GM21423 (cell line): Measurements from ENCODE around the gene RBFA.
"Not testable (repeated sequence)": the region's sequence is repeated elsewhere in the genome, so short reads cannot be mapped to it uniquely, and the experiment has no call there.

Experiments
- ATAC-seq: cut with Tn5 transposase; IDR thresholded peaks from one replicate; pipeline ENCODE4 v1.9.1; 2021; ENCODE audit warnings: mild to moderate bottlenecking, moderate library complexity; ENCODE audit not compliant: unreplicated experiment

RBFA gene

GRCh38 chr18:80027719-80028118 is 6.5 kb upstream of the RBFA start:
- ATAC-seq, result not testable (repeated sequence)

GRCh38 chr18:80029690-80030089 is 4.5 kb upstream of the RBFA start:
- no peak for ATAC-seq

DNA sequence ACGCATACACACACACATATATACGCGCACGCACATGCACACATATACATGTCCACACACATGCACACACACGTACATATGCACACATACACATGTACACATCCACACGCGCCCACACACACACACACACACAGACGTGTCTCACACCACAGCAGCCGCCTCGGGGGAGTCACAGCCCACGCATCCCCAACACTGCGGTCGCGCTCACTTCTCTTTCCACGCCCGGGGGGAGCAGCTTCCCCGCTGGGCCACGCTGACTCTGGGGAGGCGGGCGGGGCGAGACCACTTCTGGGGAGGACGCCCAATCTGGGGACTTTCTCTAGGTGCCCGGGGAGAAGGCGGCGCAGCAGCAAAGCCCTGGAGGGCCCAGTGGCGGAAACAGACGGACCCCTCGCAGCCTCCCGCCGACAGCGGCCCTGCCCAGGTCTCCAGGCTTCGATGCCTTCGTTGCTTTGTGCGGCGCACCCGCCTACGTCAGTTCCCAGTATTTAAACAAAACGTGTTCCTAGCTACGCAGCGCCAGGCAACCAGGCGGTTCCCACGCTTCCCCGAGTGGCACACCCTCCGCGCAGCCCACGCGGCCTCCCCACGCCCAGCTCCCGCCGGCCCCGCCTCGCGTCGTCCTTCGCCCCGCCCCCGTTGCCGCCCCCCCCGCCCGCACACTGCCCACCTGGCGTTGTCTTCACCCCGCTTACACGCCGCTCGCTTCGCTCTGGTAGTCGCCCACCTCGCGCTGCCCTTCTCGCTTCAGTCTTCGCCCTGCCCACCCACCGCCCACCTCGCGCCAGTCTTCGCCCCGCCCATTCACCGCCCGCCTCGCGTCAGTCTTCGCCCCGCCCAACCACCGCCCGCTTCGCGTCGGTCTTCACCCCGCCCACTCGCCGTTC is 810 bp upstream of the RBFA start:
- peak; percentile 58 for ATAC-seq

DNA sequence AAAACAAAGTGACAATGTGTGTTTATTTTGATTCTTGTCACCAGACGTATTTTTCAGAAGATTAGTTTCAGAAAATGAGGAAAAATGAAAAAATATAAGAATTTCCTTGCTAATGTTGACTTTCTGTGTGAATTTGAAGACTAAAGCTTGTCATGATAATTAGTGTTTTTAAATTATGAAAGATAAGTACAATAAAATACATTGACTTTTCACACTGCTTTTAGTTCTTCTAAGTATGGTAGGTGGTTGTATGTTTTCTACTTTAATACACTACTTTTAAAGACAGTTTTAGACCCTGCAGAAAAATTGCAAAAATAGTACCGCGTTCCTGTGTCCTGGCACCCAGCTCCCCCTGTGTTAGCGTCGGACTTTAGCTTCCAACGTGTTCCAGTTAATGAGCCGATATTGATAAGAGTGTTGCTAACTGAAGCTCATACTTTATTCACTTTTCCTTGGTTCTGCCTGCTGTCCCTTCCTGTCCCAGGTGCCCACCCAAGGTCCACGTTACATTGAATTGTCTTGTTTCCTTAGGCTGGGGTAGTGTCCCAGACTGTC is 695 bp downstream of the RBFA start:
- ATAC-seq, result no peak

DNA sequence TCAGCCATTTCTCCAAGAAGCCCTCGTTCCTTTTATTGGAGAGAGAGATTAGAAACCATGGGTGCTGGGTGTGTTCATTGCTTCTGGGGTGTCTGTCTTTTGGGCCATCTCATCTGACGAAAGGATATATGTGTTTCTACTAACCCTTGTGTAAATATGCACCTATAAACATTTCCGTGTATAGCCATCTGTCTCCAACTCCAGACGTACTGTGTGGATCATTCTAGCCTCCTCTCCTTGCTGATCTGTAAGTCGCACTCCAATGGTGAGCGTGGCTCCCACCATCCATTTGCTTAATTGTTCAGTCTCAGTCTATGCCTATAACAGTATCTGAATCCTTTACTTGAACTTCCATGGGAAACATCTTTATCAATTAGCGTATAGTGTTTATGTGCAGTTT is 1.8 kb downstream of the RBFA start:
- ATAC-seq, result no peak

DNA sequence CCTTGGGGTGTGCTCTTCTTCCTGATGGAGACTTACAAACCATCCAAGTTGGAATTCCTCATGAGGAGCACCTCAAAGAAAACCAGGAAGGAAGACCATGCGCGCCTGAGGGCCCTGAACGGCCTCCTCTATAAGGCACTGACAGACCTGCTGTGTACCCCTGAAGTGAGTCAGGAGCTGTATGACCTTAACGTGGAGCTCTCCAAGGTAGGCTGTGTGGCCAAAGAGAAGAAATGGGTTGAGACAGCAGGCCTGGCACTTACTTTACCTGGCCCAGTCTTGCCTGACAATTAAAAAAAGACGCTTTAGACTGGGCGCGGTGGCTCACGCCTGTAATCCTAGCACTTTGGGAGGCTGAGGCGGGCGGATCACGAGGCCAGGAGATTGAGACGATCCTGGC is 3.1 kb downstream of the RBFA start:
- no peak for ATAC-seq

DNA sequence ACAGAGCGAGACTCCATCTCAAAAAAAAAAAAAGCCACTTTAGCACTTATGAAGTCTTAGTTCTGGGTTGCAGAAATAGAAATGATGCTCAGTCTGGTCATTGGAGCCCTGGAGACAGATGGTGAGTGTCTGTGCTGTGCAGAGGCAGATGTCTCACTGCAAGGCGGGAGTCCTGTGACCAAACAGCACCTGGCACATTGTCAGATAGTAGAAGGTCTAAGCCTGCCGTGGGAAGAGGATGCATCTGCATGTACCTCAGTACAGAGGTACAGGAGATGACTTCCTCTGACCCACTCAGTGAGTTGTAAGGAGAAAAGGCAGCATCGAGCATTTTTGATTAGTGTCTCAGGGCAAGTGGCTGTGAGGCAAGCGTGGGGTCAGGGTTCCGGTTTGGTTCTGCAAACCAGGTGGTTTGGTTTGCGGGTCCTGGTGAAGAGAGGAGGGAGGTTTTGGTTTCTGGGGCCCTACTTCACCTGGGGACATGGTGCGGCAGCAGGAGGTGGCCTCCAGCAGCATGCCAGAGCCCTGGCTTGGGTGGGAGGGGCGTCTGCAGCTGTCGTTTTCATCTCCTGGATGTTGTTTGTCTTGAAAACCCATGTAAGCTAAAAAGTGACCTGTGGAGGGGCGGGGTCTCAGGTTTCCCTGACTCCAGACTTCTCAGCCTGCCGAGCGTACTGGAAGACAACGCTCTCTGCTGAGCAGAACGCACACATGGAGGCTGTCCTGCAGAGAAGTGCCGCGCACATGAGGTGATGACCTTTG is 3.8 kb downstream of the RBFA start:
- ATAC-seq, result no peak

GRCh38 chr18:80040515-80040914 is 6.3 kb downstream of the RBFA start:
- no peak for ATAC-seq

- ATAC-seq, result no peak
These were observed 7.2 kb downstream of the RBFA start for GRCh38 chr18:80041424-80041823.

DNA sequence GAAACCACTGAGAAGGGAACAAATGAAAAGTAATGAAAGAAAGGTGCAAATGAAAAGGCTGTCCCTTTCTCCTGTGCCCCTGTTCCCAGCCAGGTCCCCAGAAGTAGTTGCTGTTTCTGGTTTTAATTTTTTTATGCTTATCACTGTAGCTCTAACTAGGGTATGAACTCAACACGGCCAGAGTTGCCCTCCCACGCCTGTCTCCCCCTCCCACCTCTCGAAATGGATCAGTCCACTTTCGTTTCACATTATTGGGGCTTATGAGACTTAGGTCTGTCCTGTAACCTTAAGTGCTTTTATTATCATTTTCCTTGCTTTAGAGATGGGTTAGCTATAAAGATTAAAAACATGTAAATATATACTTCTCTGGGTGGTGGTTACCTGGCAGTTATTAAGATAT is 8.6 kb downstream of the RBFA start:
- no peak for ATAC-seq

DNA sequence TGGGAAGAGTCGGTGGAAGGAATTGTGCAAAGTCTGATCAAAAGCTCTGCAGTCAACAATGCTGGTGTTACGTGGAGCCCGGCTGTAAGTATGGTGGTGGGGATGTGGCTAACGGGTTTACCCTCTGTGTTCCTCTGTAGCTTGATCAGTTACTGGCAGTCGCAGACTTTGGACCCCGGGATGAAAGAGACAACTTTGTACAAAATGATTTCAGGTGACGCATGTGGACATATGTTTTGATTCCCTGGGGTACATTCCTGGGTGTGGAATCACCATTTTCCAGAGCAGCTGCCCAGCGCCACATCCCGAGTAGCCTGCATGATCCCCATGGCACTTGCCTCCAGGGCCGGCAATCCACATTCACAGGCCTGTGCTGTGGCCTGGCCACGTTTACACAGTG is 9.8 kb downstream of the RBFA start:
- no peak for ATAC-seq

- ATAC-seq, result no peak
These were observed 11.8 kb downstream of the RBFA start for GRCh38 chr18:80046011-80046410.

- no peak for ATAC-seq
These were observed 12.2 kb downstream of the RBFA start for GRCh38 chr18:80046431-80046830.

DNA sequence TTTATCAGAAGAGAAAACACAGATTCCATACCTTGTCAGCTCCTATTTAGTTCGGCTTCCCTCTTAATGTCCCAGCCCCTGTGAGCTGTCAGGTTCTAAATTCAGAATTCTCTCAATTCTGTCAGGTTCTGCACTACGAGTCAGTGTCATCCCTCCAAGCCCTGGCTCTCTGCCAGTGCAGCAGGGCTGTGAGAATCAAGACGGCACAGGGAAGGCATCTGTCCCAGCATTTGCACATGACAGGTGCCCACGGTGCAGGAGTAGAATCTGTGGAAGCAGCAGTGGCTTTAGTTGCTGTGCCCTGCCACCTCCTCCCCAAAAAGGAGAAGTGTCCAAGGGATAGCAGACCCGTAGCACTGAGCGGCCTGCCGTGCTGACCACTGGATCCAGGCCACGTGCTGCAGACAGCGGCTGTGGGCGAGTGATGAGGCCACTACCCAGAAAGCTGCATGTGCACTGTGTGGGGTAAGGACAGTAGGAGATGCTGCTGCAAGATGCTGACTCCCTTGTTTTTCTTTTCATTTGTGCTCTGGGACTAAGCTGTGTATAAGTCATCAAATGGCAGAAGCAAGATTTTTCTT is 12.8 kb downstream of the RBFA start:
- no peak for ATAC-seq

DNA sequence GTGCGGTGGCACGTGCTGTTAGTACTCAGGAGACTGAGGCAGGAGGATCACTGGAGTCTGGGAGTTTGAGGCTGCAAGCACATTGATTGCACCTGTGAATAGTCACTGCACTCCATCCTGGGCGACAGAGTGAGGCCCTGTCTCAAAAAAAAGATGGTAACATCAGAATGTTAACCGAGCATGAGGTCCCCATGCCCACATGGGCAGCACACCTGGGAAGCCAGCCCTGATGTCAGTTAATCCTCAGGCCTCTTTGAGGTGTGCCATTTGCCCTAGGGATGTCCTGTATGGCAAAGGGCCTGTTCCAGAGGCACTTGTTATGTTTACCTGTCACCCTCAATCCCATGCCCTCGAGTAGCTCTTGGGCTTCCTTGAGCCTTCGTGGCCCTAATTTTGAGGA is 16.6 kb downstream of the RBFA start:
- no peak for ATAC-seq

DNA sequence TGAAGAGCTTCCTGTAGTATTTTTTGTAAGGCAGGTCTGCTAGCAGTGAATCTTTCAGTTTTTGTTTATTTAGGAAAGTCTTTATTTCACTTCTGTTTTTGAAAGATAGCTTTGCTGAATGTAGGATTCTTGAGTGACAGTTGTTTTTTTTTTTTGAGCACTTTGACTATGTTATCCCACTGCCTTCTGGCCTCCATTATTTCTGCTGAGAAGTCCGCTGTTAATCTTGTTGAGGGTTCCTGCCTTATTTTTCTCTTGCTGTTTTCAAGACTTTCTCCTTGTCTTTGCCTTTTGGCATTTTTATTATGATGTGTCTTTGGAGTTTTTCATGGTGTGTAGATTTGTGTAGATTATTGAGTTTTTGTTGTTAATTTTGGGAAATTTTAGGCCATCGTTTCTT is 21.9 kb downstream of the RBFA start:
- ATAC-seq, result no peak

GRCh38 chr18:80059945-80060344 is 25.7 kb downstream of the RBFA start:
- ATAC-seq, result no peak

GRCh38 chr18:80065705-80066104 is 31.5 kb downstream of the RBFA start:
- ATAC-seq, result no peak

DNA sequence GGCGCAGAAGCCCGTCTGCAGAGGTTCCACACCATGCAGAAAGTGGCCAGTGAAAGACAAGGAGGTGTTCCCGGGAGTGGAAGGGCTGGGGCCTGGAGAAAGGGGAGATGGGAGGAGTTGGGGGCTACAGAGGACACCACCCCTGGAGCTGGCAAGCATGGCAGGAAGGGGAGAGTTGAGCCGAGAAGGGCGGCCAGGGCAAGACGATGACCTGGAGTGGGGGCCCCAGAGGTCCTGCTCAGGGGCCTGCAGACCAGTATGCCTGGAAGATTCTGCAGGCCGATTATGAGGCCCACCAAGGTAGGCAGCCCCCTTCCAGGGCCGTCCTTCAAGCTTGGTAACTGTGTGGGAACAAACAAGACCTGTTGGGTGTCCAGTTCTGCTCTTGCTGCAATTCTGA is 33.1 kb downstream of the RBFA start:
- no peak for ATAC-seq

GRCh38 chr18:80067897-80068296 is 33.7 kb downstream of the RBFA start:
- ATAC-seq, result no peak

GRCh38 chr18:80068571-80069272 is 34.5 kb downstream of the RBFA start:
- ATAC-seq, result no peak
